Measurements from ENCODE around the gene DLG4.
"Not testable (repeated sequence)": the region's sequence is repeated elsewhere in the genome, so short reads cannot be mapped to it uniquely, and the experiment has no call there.

The DLG4 gene

GRCh38 chr17:7158424-7158823 lies 61.2 kb downstream of the DLG4 start:
- DNase-seq (ENCODE audit: low read depth in 2 of 2), result not testable (repeated sequence)

- DNase-seq (ENCODE audit: low read depth in 2 of 2), result no peak
Measured at GRCh38 chr17:7156342-7156940, 63.2 kb downstream of the DLG4 start.

GRCh38 chr17:7147772-7148171 lies 71.9 kb downstream of the DLG4 start:
- no peak for DNase-seq (ENCODE audit: low read depth in 2 of 2)

- DNase-seq (ENCODE audit: low read depth in 2 of 2), result no peak
Measured at GRCh38 chr17:7146115-7146514, 73.5 kb downstream of the DLG4 start.

- DNase-seq (ENCODE audit: low read depth in 2 of 2), result no peak
Measured at GRCh38 chr17:7144213-7144612, 75.4 kb downstream of the DLG4 start.

- DNase-seq (ENCODE audit: low read depth in 2 of 2), result no peak
Measured at GRCh38 chr17:7141824-7142223, 77.8 kb downstream of the DLG4 start.

- no peak for DNase-seq (ENCODE audit: low read depth in 2 of 2)
Measured at GRCh38 chr17:7139400-7139799, 80.2 kb downstream of the DLG4 start.

GRCh38 chr17:7138800-7139381 lies 80.7 kb downstream of the DLG4 start:
- DNase-seq (ENCODE audit: low read depth in 2 of 2), result no peak

- DNase-seq (ENCODE audit: low read depth in 2 of 2), result no peak
Measured at GRCh38 chr17:7137171-7137943, 82.3 kb downstream of the DLG4 start.

Measured in stimulated activated CD4-positive, alpha-beta T cell treated with anti-CD3 and anti-CD28 coated beads, Interleukin-12 subunit alpha, Interleukin-12 subunit beta, amount 100 ng/mL, for 24 hours (primary cell).